ENCODE data around the gene IL1RAP. TPM values are rescaled to one million over a fixed set of nuclear protein-coding genes. Genes with fewer than 3 reads are reported as not detected.

Gene IL1RAP
- total and polyA plus RNA-seq, 2 donors (not counting 3 experiments of a cell fraction or from before 2014, with no cell fraction given), result 4.3 to 9.2 TPM

- Histone ChIP-seq H3K9me1 (replicated peaks; ENCODE audit: control insufficient read depth, extremely low read depth, insufficient read depth, low read length) (no peaks in the 10 kb centered on the region), H3K79me2 (ENCODE audit: control insufficient read depth, insufficient read depth, low read length) (no peaks in the 10 kb centered on the region), H3K4me3 (replicated peaks in 1 of 3; ENCODE audit: insufficient read depth in 1 of 3, low read depth in 1 of 3, low read length in 3 of 3) (no peak overlapping the region), H3K9ac (replicated peaks; ENCODE audit: extremely low read depth, insufficient read depth, low read length) (no peak overlapping the region), H3K27me3 (ENCODE audit: control insufficient read depth in 2 of 2, insufficient read depth in 2 of 2, low read length in 2 of 2) (no peaks in the 10 kb centered on the region), H3K4me2 (ENCODE audit: insufficient read depth, low read length) (no peak overlapping the region), H2AFZ (ENCODE audit: low read depth, low read length) (no peak overlapping the region), H3K4me1 (ENCODE audit: control insufficient read depth, extremely low read depth, insufficient read depth, low read length) (no peaks in the 10 kb centered on the region), H3K36me3 (ENCODE audit: control insufficient read depth in 2 of 2, extremely low read depth in 1 of 2, insufficient read depth in 2 of 2, low read length in 2 of 2) (no peaks in the 10 kb centered on the region), H3K9me3 (replicated peaks; ENCODE audit: control insufficient read depth, insufficient read depth, low read length) (no peaks in the 10 kb centered on the region), H3K27ac (ENCODE audit: insufficient read depth, low read depth, low read length) (no peak overlapping the region), H4K20me1 (replicated peaks; ENCODE audit: control insufficient read depth, extremely low read depth, insufficient read depth, low read length) (no peaks in the 10 kb centered on the region)
- no peak for FAIRE-seq
- intact Hi-C loops (cut with micrococcal nuclease) (no loop called here), dilution Hi-C loops (cut with MboI; ENCODE audit: extremely low pct_ligation_motif_present, low sequenced_read_pairs) (no loop called here)
- no TSS peak for BruUV-seq (replicated peaks)
- TF ChIP-seq FOS (IDR thresholded peaks at IDR 0.05; ENCODE audit: borderline replicate concordance, insufficient read depth, low read length) (no peak), EZH2 (IDR thresholded peaks at IDR 0.05; ENCODE audit: borderline replicate concordance, low read depth, low read length, severe bottlenecking) (no peak), JUN (IDR thresholded peaks at IDR 0.05; ENCODE audit: borderline replicate concordance, insufficient read depth, insufficient read length, low read depth) (no peak), GATA2 (IDR thresholded peaks at IDR 0.05; ENCODE audit: insufficient read depth, insufficient read length, low read depth, low read length) (no peak), POLR2AphosphoS5 (IDR thresholded peaks at IDR 0.05; ENCODE audit: insufficient read depth, low read depth, low read length) (no peak), MYC (IDR thresholded peaks at IDR 0.05; ENCODE audit: low read depth, low read length) (no peak), CTCF (IDR thresholded peaks at IDR 0.05; ENCODE audit: extremely low read depth in 1 of 2, insufficient read depth in 1 of 2, low read depth in 1 of 2, low read length in 2 of 2) (no peak), POLR2A (IDR thresholded peaks at IDR 0.05; ENCODE audit: low read depth, low read length) (no peak), MAX (IDR thresholded peaks at IDR 0.05; ENCODE audit: insufficient read depth, insufficient read length) (no peak)
- no peak for DNase-seq (ENCODE audit: low read depth, low spot score)
- CTCF ChIA-PET, result interaction anchor here (1.3 to 1.4 kb wide), 2 partner anchors 55 to 59 kb away, joined by 4 to 6 read pairs; no protein-coding TSS in a partner anchor
- POLR2A ChIA-PET, result no interaction called here
Observed at GRCh38 chr3:190642016-190642415, 128.1 kb downstream of the IL1RAP start.

Measured in endothelial cell of umbilical vein (primary cell).